Measurements from ENCODE around the gene ISG15.

Gene ISG15

DNA sequence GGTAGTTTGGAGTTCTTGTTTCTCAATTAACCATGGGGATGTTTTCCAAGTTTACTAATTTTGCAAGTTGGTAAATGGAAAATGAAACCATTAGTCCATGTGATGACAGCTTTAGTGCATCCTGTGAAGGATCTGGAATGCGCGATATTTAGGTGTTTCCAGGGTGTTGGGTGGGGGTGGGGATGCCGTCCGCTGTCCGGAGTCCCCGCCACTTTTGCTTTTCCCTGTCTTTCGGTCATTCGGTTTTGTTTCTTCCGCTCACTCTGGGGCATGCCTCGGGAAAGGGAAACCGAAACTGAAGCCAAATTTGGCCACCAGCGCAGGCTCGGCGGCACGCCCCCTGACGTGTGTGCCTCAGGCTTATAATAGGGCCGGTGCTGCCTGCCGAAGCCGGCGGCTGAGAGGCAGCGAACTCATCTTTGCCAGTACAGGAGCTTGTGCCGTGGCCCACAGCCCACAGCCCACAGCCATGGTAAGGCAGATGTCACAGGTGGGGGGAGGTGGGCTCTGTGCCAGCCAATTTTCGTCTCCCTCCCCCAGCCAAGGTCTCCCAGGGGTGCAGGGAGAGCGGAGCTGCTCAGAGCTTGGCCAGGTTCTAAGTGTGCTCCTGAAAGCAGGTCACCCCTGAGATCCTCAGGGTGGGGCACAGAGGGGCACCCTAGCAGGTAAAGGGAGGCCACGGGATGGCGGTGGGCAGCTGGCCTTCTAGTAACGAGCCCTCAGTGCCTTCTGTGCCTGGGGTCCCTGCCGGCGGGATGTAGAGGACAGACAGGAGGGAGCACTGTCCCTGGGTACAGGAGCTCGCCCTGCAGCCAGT, at the start of gene ISG15:
TSS of gene ISG15 (plus strand) at position 393 of the 817 bp plus-strand sequence. CDS start at position 470, 77 bp downstream.
- peak; percentile 81 to 85 for DNase-seq (ENCODE audit: low read depth in 2 of 2)

DNA sequence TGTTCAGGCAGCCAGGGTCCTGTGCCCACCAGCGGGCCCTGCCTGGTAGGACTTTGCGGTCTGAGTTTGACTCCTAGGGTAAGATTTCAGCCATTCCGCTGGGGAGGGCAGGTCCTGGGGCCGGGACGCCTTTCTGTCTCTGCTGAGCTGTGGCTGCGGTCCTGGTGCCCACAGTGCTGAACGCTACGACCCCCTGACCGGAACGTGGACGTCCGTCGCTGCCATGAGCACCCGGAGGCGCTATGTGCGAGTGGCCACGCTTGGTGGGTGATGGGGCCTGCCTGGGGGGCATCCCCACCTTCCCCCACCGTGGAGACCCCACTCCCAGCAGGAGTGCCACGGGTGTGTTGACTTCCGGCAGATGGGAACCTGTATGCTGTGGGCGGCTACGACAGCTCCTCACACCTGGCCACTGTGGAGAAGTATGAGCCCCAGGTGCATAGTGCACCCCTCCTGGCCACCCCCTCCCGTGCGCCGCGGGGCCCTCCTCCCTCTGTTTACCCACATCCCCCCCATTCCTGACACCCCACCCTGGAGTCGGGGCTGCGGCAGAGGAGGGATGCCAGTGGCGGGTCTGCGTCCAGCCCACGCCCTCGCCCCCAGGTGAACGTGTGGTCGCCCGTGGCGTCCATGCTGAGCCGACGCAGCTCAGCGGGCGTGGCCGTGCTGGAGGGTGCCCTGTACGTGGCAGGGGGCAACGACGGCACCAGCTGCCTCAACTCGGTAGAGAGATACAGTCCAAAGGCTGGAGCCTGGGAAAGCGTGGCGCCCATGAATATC, 49.4 kb upstream of the ISG15 start:
- no peak for DNase-seq (ENCODE audit: low read depth in 2 of 2)

DNA sequence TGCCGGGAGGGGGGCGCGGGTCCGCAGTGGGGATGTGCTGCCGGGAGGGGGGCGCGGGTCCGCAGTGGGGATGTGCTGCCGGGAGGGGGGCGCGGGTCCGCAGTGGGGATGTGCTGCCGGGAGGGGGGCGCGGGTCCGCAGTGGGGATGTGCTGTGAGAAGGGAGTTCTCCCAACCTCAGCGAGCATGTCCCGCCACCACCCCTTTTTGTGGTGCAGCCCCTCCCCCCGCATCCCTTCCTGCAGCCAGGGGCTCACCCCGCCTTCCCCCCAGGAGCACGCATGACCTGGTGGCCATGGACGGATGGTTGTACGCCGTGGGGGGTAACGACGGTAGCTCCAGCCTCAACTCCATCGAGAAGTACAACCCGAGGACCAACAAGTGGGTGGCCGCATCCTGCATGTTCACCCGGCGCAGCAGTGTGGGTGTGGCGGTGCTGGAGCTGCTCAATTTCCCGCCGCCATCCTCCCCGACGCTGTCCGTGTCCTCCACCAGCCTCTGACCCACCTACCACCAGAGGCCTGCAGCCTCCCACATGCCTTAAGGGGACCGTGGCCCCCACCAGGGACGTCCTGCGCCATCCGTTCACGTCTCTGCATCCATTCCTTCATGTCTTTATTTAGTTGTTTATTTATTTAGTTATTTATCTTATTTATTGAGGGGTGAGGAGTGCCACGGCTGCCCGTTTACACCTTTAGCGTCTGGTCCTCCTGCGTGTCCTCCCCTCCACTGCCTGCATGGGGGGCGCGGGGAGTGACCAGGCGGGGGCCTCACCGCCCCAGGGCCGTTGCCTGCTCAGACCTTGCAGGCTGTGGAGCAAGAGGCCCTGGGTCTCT, 48.4 kb upstream of the ISG15 start:
- no peak for DNase-seq (ENCODE audit: low read depth in 2 of 2)

DNA sequence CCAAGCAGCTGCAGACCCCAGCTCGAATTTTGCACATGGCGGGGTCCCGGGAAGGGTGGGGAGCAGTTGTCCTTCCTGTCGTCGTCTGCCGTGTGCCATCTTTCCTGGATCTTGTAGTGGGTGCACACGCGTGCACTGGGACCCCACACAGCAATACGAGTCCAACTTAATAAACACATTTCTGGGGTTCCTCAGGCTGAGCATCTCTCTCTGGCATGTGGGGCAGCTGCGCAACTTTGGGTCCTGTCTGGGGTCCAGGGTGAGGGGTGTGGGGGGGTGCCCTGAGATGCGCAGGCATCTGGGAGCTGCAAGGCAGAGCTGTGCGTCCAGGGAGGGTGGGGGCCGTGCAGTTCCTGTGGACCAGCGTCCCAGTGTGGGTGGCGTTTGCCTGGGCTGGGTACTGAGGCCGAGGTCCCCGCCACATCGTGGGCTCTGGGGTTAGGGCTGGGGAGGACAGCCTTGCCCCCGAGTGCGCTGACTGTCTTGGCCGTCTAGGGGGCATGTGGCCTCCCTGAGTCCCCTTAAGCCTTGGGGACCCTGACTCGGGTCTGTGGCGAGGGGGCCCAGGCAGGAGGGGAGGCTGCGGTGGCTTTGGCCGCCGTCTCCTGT, 47.7 kb upstream of the ISG15 start:
- DNase-seq (ENCODE audit: low read depth in 2 of 2) = no peak

DNA sequence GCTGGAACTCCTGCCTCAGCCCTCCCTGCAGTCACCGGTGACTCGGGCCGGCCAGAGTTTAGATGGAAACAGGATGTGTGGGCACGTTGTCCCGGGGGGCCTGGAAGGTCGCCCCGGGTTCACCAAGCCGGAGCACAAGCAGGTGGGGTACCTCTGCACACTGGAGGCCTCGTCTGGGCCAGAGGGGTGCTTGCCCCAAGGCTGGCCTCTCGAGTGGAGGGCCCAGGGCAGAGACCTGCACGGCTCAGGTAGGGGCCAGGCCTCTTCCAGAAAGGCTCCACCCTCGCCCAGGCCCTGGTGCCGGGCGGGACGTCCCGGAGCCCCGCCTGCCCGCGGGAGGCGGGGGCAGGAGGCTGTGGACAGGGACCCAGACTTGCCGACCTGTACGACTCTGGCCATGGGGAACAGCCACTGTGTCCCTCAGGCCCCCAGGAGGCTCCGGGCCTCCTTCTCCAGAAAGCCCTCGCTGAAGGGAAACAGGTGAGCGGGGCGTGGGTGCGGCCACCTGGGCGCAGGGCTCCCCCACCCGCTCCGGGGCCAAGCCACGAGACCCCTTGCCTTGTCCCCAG, 47.1 kb upstream of the ISG15 start, which contains the start of gene PLEKHN1:
TSS of gene PLEKHN1 (plus strand) at position 348 of the 569 bp plus-strand sequence. CDS start at position 398, 50 bp downstream.
- DNase-seq (ENCODE audit: low read depth in 2 of 2) = no peak

DNA sequence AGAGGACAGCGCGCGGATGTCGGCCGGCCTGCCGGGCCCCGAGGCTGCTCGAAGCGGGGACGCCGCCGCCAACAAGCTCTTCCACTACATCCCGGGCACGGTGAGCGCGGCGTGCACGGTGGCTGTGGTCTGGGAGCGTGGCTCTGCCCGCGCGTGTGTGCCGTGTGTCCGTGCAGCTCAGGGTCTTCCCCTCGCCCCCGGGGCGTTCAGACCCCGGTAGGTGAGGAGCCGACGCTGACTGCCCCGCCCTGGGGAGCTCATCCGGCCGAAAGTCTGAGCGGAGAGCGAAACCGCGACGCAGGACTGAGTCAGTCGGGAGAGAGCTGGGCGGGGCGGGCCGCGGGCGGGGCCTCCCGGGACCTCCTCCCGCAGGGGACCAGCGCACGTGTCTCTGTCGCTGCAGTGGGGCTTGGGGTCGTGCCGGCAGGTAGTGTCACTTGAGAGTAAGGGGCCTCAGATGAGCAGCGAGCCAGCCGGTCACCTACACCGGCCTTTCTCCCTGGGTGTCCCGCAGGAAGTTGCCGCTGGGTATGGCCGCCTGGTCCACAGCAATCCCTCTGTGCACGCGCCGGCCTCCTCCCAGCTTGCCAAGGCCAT, 46.5 kb upstream of the ISG15 start:
- peak; percentile 64 to 81 for DNase-seq (ENCODE audit: low read depth in 2 of 2)

DNA sequence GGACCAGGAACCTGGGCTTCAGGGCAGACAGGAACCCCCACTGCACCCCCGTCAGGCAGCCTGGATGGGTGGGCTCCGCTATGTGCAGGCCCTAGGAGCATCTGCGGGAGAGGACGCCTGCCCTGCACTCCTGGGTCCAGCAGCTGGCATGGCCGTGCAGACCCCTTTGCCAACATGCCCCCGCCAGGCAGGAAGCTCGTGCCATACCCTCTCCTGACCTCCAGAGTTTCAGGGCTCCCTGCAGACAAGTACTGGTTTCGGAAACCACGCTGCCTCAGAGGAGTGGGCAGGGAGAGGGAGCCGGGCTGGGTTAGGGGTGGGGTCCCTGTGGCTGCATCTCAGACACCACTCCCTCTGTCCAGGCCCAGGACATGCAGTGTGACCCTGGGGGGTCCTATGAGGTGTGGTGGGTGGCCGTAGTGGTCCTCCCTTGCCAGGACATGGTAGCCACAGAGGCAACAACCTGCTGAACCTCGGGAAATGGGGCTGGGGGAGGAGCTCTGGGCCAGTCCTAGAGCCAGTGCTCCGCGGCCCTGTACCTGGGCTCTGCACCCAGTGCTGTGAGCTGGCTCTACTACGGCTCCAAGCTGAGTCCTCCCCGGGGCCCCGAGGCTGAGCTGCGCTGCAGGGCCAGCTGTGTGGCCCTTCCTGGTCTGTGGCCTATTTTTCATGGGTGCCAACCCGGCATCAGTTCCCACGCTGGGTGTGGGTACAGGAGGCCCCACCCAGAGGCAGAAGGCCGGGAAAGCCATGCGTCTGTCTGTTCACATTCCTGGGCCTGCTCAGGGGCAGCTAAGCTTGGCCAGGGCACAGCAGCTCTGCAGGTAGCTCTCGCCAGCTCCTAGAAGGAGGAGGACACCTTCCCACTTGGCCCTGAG, 45.6 kb upstream of the ISG15 start:
- no peak for DNase-seq (ENCODE audit: low read depth in 2 of 2)

DNA sequence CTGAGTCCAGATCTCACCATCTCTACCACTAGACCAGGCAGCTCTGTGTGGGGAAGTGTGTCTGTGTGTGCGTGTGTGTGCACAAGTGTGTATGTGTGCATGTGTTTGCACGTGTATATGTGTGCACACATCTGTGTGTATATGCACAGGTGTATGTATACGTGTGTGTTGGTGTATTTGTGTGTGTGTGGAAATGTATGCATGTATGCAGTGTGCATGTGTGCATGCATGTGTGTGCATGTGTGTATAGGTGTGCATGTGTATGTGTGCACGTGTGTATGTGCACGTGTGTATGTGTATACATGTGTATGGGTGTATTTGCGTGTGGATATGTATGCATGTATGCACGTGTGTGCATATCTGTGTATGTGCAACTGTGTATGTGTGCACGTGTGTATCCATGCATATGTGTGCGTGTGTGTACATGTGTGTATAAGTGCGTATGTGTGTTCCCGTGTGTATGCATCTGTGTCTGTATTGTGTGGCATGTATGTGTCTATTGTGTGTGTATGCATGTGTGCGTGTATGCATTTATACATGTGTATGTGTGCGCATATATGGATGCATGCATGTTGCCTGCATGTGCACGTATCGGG, 43.9 kb upstream of the ISG15 start:
- DNase-seq (ENCODE audit: low read depth in 2 of 2) = no peak

DNA sequence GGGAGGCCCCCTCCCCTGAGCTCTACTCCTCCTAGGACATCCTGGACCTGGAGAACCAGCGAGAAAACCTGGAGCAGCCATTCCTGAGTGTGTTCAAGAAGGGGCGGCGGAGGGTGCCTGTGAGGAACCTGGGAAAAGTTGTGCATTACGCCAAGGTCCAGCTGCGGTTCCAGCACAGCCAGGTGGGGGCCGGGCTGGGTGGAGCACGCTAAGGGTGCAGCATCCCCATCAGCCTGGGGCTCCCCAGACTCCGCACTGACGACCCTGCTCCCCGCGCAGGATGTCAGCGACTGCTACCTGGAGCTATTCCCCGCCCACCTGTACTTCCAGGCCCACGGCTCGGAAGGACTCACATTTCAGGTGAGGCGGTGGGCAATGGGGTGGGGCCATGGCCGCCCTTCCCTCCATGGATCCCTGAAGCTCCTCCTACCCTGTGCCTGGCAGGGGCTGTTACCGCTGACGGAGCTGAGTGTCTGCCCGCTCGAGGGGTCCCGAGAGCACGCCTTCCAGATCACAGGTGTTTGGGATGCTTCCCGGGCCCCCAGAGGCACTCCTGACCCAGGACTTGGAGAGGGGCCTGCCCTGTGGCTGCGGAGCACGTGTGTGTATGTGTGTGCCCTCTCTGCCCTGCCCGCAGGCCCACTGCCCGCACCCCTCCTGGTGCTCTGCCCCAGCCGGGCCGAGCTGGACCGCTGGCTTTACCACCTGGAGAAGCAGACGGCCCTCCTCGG, 42.9 kb upstream of the ISG15 start:
- no peak for DNase-seq (ENCODE audit: low read depth in 2 of 2)

DNA sequence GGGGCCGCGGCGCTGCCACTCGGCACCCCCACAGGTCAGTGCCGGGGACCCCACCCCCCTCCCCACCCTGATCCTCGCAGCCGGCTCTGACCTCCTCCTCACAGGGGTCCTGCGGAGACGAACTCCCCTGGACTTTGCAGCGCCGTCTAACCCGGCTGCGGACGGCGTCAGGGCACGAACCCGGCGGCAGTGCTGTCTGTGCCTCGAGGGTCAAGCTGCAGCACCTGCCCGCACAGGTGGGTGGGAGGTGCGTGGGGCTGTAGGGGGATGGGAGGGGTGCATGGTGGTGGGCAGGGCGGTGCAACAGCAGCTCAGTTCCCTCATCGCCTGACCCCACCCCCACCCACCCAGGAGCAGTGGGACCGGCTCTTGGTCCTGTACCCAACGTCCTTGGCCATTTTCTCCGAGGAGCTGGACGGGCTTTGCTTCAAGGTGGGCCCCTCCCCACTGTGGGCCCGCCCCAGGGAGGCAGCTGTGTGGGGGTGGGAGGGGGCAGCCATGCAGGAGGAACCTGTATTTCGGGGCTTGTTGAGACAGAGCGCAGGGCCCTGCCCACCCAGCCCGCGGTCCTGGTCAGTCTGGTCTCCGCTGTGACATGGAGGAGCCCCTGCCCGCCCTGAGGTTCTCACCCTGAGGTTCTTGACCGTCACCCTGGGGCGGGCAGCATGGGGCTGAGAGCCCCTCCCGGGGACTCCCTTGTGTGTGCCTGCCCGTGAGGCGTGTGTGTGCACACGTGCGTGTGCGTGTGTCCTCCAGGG, 42.1 kb upstream of the ISG15 start:
- no peak for DNase-seq (ENCODE audit: low read depth in 2 of 2)

DNA sequence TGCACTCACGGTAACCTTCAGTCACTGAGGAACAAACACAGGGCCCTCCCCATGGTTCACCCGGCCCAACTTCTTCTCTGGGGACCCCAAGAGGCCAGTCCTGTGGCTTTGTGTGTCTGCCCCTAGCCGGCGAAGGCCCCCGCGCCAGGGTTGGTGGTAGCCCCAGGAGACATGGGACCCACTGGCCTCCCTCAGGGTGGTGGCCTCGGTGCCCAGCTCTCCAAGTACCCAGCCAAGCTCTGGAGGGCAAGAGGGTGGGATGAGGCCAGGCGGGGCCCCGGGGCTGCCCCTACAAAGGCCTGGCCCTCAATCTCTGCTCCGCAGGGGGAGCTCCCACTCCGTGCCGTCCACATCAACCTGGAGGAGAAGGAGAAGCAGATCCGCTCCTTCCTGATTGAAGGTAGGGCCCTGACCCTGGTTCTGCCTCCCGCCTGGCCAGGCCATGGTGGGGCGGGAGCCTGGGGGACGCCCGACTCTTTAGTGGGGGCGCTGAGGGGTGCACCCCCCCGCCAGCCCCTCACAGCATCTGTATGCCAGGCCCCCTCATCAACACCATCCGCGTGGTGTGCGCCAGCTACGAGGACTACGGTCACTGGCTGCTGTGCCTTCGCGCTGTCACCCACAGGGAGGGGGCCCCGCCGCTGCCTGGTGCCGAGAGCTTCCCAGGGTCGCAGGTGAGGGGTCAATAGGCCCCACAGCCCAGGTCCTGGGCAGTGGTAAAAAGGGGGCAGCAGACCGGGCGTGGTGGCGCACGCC, 41.4 kb upstream of the ISG15 start:
- no peak for DNase-seq (ENCODE audit: low read depth in 2 of 2)

DNA sequence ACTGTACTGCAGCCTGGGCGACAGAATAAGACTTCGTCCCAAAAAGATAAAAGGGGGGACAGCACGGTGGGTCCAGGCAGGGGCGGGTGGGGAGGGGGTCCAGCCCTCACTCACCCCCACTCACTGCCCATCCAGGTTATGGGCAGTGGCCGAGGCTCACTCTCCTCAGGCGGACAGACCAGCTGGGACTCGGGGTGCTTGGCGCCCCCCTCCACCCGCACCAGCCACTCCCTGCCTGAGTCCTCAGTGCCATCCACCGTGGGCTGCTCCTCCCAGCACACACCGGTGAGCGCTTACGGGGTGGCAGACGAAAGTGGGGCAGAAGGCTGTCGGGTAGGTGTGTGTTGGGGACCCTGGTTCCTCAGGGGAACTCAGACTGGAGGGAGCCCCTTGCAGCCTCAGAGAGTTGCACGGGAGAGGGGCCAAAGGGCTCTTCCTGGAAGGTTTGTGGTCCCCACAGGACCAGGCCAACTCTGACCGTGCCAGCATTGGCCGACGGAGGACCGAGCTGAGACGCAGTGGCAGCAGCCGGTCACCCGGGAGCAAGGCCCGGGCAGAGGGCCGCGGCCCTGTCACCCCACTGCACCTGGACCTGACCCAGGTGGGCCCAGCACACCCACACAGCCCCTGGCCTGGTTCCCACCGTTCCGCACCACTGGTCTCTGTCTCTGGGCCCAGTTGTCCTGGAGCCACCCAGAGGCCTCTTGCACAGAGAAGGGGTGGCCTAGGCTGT, 40.4 kb upstream of the ISG15 start:
- no peak for DNase-seq (ENCODE audit: low read depth in 2 of 2)

DNA sequence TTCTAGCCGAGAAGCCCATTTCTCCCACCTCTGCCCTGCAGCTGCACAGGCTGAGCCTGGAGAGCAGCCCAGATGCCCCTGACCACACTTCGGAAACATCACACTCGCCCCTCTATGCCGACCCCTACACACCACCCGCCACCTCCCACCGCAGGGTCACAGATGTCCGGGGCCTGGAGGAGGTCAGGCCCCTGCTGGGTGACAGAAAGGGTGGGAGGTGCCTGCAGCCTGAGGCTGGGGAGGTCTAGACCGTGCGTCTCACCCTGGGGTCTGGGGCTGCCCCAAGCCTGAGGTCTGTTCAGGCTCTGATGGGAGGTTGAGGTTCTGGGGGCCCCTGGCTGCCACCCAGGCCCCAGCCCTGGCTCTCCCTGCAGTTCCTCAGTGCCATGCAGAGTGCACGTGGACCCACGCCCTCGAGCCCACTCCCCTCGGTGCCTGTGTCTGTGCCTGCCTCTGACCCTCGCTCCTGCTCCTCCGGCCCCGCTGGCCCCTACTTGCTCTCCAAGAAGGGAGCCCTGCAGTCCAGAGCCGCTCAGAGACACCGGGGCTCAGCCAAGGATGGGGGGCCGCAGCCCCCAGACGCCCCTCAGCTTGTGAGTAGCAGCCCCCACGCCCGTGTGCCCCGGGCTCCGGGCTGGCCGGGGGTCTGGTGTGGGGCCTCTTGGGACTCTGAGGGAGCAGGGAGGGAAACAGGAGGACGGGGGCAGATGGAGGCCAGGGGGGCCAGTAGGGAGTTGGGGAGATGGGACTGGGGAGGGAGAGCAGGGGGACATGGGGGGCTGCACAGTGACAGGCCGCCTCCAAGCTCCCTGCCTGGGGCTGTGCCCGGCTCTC, 39.6 kb upstream of the ISG15 start:
- no peak for DNase-seq (ENCODE audit: low read depth in 2 of 2)

DNA sequence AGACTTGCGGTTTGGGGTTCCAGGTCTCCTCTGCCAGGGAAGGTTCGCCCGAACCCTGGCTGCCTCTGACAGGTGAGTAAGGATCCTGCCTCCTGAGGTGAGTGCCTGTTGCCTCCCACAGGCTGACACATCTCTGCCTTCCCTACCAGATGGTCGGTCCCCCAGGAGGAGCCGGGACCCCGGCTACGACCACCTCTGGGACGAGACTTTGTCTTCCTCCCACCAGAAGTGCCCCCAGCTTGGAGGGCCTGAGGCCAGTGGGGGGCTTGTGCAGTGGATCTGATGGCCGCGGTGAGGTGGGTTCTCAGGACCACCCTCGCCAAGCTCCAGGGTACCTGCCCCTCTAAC, 39.0 kb upstream of the ISG15 start:
- DNase-seq (ENCODE audit: low read depth in 2 of 2) = no peak

DNA sequence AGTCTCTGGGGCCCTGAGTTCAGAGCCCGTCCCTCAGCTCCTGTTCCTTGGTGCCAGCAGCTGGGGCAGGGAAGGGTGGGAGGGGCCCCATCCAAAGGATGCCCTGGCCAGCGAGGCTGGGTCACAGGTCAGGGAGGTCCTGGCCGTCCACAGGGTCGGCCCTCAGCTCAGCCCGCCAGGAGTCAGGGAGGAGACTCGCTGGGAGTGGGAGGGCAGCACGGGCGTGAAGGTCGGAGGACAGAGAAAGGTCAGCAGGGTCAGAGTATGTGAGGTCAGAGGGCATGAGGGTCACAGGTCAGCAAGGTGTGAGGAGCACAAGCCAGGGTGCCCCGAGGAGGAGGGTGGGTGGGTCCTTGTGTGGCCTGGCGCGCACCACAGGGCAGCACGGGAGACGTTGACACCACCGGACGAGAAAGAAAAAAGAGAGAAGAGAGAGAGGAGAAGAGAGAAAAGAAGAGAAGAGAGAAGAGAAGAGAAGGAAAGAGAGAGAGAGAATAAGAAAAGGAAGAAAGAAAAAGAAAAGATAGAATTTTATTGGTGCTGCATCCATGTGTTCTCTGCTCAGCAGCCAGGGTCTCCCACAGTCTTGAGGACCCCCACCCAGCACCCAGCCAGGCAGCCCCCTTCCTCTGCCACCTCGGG, 38.5 kb upstream of the ISG15 start:
- no peak for DNase-seq (ENCODE audit: low read depth in 2 of 2)

Data from stimulated activated CD8-positive, alpha-beta memory T cell treated with anti-CD3 and anti-CD28 coated beads, Interleukin-7, amount 100 ng/mL, for 4 hours (primary cell).